Body of pancreas (tissue), 4 donors: ENCODE measurements around the gene LTBP2. TPM values are rescaled to one million over a fixed set of nuclear protein-coding genes. Genes with fewer than 3 reads are reported as not detected.

Source experiments
- ATAC-seq: fragments of 150-250 bp; one replicate; pipeline ENCODE4 v1.9.1; 2016
- DNase-seq, 4 donors: peaks; one replicate each; pipeline ENCODE4 v3.0.0-alpha.2; 2019
- H3K27ac ChIP-seq, 4 donors: fragments of 200-600 bp; sonication (generic); 1 replicate in 3 of 4; 2 replicates in 1 of 4; pipeline versions ENCODE4 v1.5.1 to v1.6.1; 2016 to 2019; ENCODE audit warnings: mild to moderate bottlenecking in 1 of 4, mixed read lengths in 1 of 4, moderate library complexity in 1 of 4
- H3K27me3 ChIP-seq, 2 donors: fragments of 200-600 bp; sonication (generic); one replicate each; pipeline ENCODE4 v1.6.0; 2016; ENCODE audit warnings: mild to moderate bottlenecking in 1 of 2
- H3K36me3 ChIP-seq, 2 donors: fragments of 200-600 bp; sonication (generic); replicated peaks in 1 of 2; 2 replicates each; pipeline ENCODE4 v1.5.1; 2016; ENCODE audit warnings: low read depth in 2 of 2; ENCODE audit not compliant: insufficient read depth in 1 of 2
- H3K4me1 ChIP-seq: fragments of 200-600 bp; sonication (generic); one replicate; pipeline ENCODE4 v1.6.0; 2016
- H3K4me3 ChIP-seq, 2 donors: fragments of 200-600 bp; sonication (generic); 1 replicate in 1 of 2; 2 replicates in 1 of 2; pipeline ENCODE4 v1.5.1; 2016 to 2019
- H3K9me3 ChIP-seq, 3 donors: fragments of 200-600 bp; sonication (generic); 1 replicate in 2 of 3; 2 replicates in 1 of 3; pipeline ENCODE4 v1.5.1; 2016
- CTCF ChIP-seq, 7 experiments: fragments of 450-650 bp in 4 of 7; fragments of 200-600 bp in 3 of 7; sonication (generic) in 3 of 7; IDR thresholded peaks; one replicate each; pipeline ENCODE4 v1.5.1; 2016 to 2019; ENCODE audit warnings: antibody characterized with exemption in 7 of 7
- POLR2A ChIP-seq, 3 donors: fragments of 450-650 bp; IDR thresholded peaks; one replicate each; pipeline ENCODE4 v1.6.1; 2016; ENCODE audit warnings: antibody characterized with exemption in 3 of 3, mild to moderate bottlenecking in 2 of 3
- WGBS, 2 donors: methylation state at CpG; one replicate each; pipeline ENCODE4 v1.1.5; 2017; 5-methylcytosine and 5-hydroxymethylcytosine counted together
- intact Hi-C: fragments of 100-400 bp; cut with DNase I; formaldehyde crosslinking; loops from one replicate; pipeline ENCODE4 v1.15.1; 2023
- total RNA-seq, 2 donors: library from RNA; depleted of rRNA; stranded (reverse); fragments of >200 nt; gene quantifications; one replicate each; pipeline ENCODE4 v1.1.0, GENCODE V29; 2016

Gene LTBP2
- total RNA-seq, 2 donors from 2014 or later: 15.8 to 20.4 TPM

- WGBS, 2 donors: 76 to 79% methylated on average over 4 of the region's 4 CpGs
- ATAC-seq: no peak
- intact Hi-C loops: loop anchor here (10.0 kb wide), 1 partner anchor 125 kb away; no protein-coding TSS in a partner anchor
Observed at GRCh38 chr14:74480046-74480445, 132.0 kb downstream of the LTBP2 start.

GRCh38 chr14:74478996-74479635 lies 132.9 kb downstream of the LTBP2 start:
- H3K36me3 ChIP-seq: peaks cover 0 to 7% of the 10 kb centered on the region in 2 donors

More at GRCh38 chr14:74480046-74480445, 132.0 kb downstream of the LTBP2 start:
- no peak for DNase-seq
- Histone ChIP-seq H3K27ac (no peak overlapping the region), H3K36me3 (peaks cover 0 to 4% of the 10 kb centered on the region in 2 donors), H3K4me1 (peaks cover 4% of the 10 kb centered on the region), H3K27me3 (no peaks in the 10 kb centered on the region), H3K9me3 (no peaks in the 10 kb centered on the region), H3K4me3 (no peak overlapping the region)
- TF ChIP-seq CTCF (IDR thresholded peaks at IDR 0.05) (no peak), POLR2A (IDR thresholded peaks at IDR 0.05) (no peak)

GRCh38 chr14:74476607-74477006 lies 135.4 kb downstream of the LTBP2 start:
- DNase-seq (no peak), ATAC-seq (no peak)
- H3K36me3 ChIP-seq: peaks cover 0 to 4% of the 10 kb centered on the region in 2 donors
- no peaks in the 10 kb centered on the region for H3K27me3 ChIP-seq
- no peak overlapping the region for H3K4me3 ChIP-seq
- TF ChIP-seq CTCF (IDR thresholded peaks at IDR 0.05) (no peak), POLR2A (IDR thresholded peaks at IDR 0.05) (no peak)
- peaks cover 4% of the 10 kb centered on the region for H3K4me1 ChIP-seq
- no peaks in the 10 kb centered on the region for H3K9me3 ChIP-seq
- WGBS, 2 donors: 72 to 75% methylated on average over 3 of the region's 3 CpGs
- intact Hi-C loops: no loop called here
- no peak overlapping the region for H3K27ac ChIP-seq

More at GRCh38 chr14:74478996-74479635, 132.9 kb downstream of the LTBP2 start:
- Histone ChIP-seq H3K27me3 (no peaks in the 10 kb centered on the region), H3K4me3 (no peak overlapping the region), H3K9me3 (no peaks in the 10 kb centered on the region), H3K27ac (no peak overlapping the region), H3K4me1 (peaks cover 4% of the 10 kb centered on the region)
- intact Hi-C loops: no loop called here
- no peak for DNase-seq
- peak; percentile 21 to 74 (median 53) for TF ChIP-seq CTCF (IDR thresholded peaks at IDR 0.05)
- TF ChIP-seq POLR2A (IDR thresholded peaks at IDR 0.05): no peak
- 92 to 94% methylated on average over 2 of the region's 2 CpGs for WGBS, 2 donors
- ATAC-seq: no peak

GRCh38 chr14:74476107-74476506 lies 135.9 kb downstream of the LTBP2 start:
- peaks cover 0 to 4% of the 10 kb centered on the region in 2 donors for H3K36me3 ChIP-seq
- DNase-seq: peak in 3 of 4 donors; percentile 21 to 63 (median 26)

More at GRCh38 chr14:74476107-74476506, 135.9 kb downstream of the LTBP2 start:
- intact Hi-C loops: no loop called here
- no peak overlapping the region for H3K27ac ChIP-seq
- H3K27me3 ChIP-seq: no peaks in the 10 kb centered on the region
- WGBS, 2 donors: 34 to 51% methylated on average over 3 to 4 of the region's 4 CpGs
- H3K9me3 ChIP-seq: no peaks in the 10 kb centered on the region
- H3K4me1 ChIP-seq: peaks cover 4% of the 10 kb centered on the region
- H3K4me3 ChIP-seq: no peak overlapping the region
- peak; percentile 33 for ATAC-seq
- no peak for TF ChIP-seq POLR2A (IDR thresholded peaks at IDR 0.05)
- TF ChIP-seq CTCF (IDR thresholded peaks at IDR 0.05): no peak
